ENCODE measurements around the gene ARID4A. TPM values are rescaled to one million over a fixed set of nuclear protein-coding genes. Genes with fewer than 3 reads are reported as not detected.
"Not testable (repeated sequence)": the region's sequence is repeated elsewhere in the genome, so short reads cannot be mapped to it uniquely, and the experiment has no call there.

ARID4A gene
- total and polyA plus RNA-seq, 2 donors from 2014 or later, result 3.9 to 32.5 TPM

GRCh38 chr14:58258156-58258555, 40.2 kb upstream of the ARID4A start:
- no peaks in the 10 kb centered on the region for H3K4me1 ChIP-seq (ENCODE audit: control insufficient read depth in 2 of 3, insufficient read depth in 2 of 3, low read depth in 1 of 3, low read length in 3 of 3)
- FAIRE-seq (no peak), DNase-seq (no peak)
- H3K9me3 ChIP-seq (ENCODE audit: control insufficient read depth in 2 of 3, insufficient read depth in 1 of 3, low read length in 3 of 3), result no peaks in the 10 kb centered on the region
- no peaks in the 10 kb centered on the region for H3K27me3 ChIP-seq (ENCODE audit: control insufficient read depth, insufficient read depth, low read length)
- no peak overlapping the region for H3K4me3 ChIP-seq (ENCODE audit: low read length in 3 of 3)
- TF ChIP-seq CTCF (IDR thresholded peaks at IDR 0.05; ENCODE audit: borderline replicate concordance, extremely low read depth, insufficient read depth), result no peak
- no peak overlapping the region for H3K27ac ChIP-seq (ENCODE audit: low read depth in 2 of 2, low read length in 2 of 2)
- H3K9ac ChIP-seq (ENCODE audit: low read length in 3 of 3), result no peak overlapping the region
- peaks cover 12 to 40% (median 19%) of the 10 kb centered on the region in 3 donors for H3K36me3 ChIP-seq (ENCODE audit: control insufficient read depth in 2 of 3, insufficient read depth in 3 of 3, low read length in 3 of 3)
- intact Hi-C loops (cut with DNase I), result no loop called here

- H3K36me3 ChIP-seq (ENCODE audit: control insufficient read depth in 2 of 3, insufficient read depth in 3 of 3, low read length in 3 of 3), result peaks cover 14 to 55% (median 31%) of the 10 kb centered on the region in 3 donors
- H3K4me1 ChIP-seq (ENCODE audit: control insufficient read depth in 2 of 3, insufficient read depth in 2 of 3, low read depth in 1 of 3, low read length in 3 of 3); intact Hi-C loops (cut with DNase I); H3K27me3 ChIP-seq (ENCODE audit: control insufficient read depth, insufficient read depth, low read length); H3K9me3 ChIP-seq (ENCODE audit: control insufficient read depth in 2 of 3, insufficient read depth in 1 of 3, low read length in 3 of 3); FAIRE-seq; H3K9ac ChIP-seq (ENCODE audit: low read length in 3 of 3); H3K4me3 ChIP-seq (ENCODE audit: low read length in 3 of 3); H3K27ac ChIP-seq (ENCODE audit: low read depth in 2 of 2, low read length in 2 of 2); DNase-seq: not testable (repeated sequence)
These were observed 36.4 kb upstream of the ARID4A start for GRCh38 chr14:58262005-58262404.

- DNase-seq, result peak in 2 of 5 donors; percentile 27 to 75
- Histone ChIP-seq H3K4me1 (ENCODE audit: control insufficient read depth in 2 of 3, insufficient read depth in 2 of 3, low read depth in 1 of 3, low read length in 3 of 3) (peaks cover 0 to 4% (median 0%) of the 10 kb centered on the region in 3 donors), H3K4me3 (ENCODE audit: low read length in 3 of 3) (no peak overlapping the region), H3K36me3 (ENCODE audit: control insufficient read depth in 2 of 3, insufficient read depth in 3 of 3, low read length in 3 of 3) (peaks cover 8 to 57% (median 31%) of the 10 kb centered on the region in 3 donors), H3K27ac (ENCODE audit: low read depth in 2 of 2, low read length in 2 of 2) (no peak overlapping the region), H3K9me3 (ENCODE audit: control insufficient read depth in 2 of 3, insufficient read depth in 1 of 3, low read length in 3 of 3) (no peaks in the 10 kb centered on the region), H3K27me3 (ENCODE audit: control insufficient read depth, insufficient read depth, low read length) (no peaks in the 10 kb centered on the region), H3K9ac (ENCODE audit: low read length in 3 of 3) (no peak overlapping the region)
- no peak for TF ChIP-seq CTCF (IDR thresholded peaks at IDR 0.05; ENCODE audit: borderline replicate concordance, extremely low read depth, insufficient read depth)
- intact Hi-C loops (cut with DNase I), result no loop called here
- no peak for FAIRE-seq
These were observed 33.0 kb upstream of the ARID4A start for GRCh38 chr14:58265401-58265800.

- Histone ChIP-seq H3K9me3 (ENCODE audit: control insufficient read depth in 2 of 3, insufficient read depth in 1 of 3, low read length in 3 of 3) (no peaks in the 10 kb centered on the region), H3K9ac (ENCODE audit: low read length in 3 of 3) (no peak overlapping the region), H3K36me3 (ENCODE audit: control insufficient read depth in 2 of 3, insufficient read depth in 3 of 3, low read length in 3 of 3) (peaks cover 6 to 63% (median 26%) of the 10 kb centered on the region in 3 donors), H3K4me3 (ENCODE audit: low read length in 3 of 3) (no peak overlapping the region), H3K27ac (ENCODE audit: low read depth in 2 of 2, low read length in 2 of 2) (no peak overlapping the region), H3K27me3 (ENCODE audit: control insufficient read depth, insufficient read depth, low read length) (no peaks in the 10 kb centered on the region), H3K4me1 (ENCODE audit: control insufficient read depth in 2 of 3, insufficient read depth in 2 of 3, low read depth in 1 of 3, low read length in 3 of 3) (peaks cover 0 to 11% (median 4%) of the 10 kb centered on the region in 3 donors)
- intact Hi-C loops (cut with DNase I), result no loop called here
- no peak for TF ChIP-seq CTCF (IDR thresholded peaks at IDR 0.05; ENCODE audit: borderline replicate concordance, extremely low read depth, insufficient read depth)
- no peak for DNase-seq
- peak; percentile 53 for FAIRE-seq
These were observed 27.7 kb upstream of the ARID4A start for GRCh38 chr14:58270628-58271027.
